GM12873 (cell line): ENCODE data around the gene WNT1.

ENCODE experiments used
- CTCF ChIP-seq: IDR thresholded peaks from 2 replicates; pipeline ENCODE4 v1.5.1; 2012; ENCODE audit warnings: low read depth, mild to moderate bottlenecking, moderate library complexity, low read length, control low read depth; ENCODE audit not compliant: insufficient read depth; ENCODE audit errors: missing control alignments

Gene WNT1

GRCh38 chr12:48999371-49000131 is 21.4 kb downstream of the WNT1 start, which contains the start of gene DDN:
TSS of gene DDN (minus strand) at chr12:48999375. CDS start at chr12:48999287, 88 bp downstream.
- TF ChIP-seq CTCF = peak; percentile 20

DNA sequence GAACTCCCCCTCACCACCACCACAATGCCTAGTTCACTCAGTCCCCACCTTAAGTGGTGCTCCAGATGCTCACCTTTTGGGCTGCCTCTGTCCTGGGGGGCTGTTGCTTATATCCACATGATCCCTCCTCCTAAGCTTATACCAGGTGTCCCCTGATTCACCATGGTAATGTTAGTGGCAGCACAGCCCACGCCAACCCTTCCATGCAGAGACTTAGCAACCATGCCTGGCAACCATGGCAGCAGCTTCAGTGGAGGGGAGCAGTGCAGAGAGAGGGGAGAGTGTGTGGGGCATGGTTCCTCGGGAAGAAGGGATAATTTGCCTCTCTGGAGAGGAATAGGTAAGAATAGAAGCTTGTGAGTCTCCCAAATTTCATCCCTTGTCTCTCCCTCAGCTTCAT is 22.2 kb downstream of the WNT1 start:
- TF ChIP-seq CTCF = no peak

- no peak for TF ChIP-seq CTCF
These were observed 30.8 kb downstream of the WNT1 start for GRCh38 chr12:49008943-49009342.

DNA sequence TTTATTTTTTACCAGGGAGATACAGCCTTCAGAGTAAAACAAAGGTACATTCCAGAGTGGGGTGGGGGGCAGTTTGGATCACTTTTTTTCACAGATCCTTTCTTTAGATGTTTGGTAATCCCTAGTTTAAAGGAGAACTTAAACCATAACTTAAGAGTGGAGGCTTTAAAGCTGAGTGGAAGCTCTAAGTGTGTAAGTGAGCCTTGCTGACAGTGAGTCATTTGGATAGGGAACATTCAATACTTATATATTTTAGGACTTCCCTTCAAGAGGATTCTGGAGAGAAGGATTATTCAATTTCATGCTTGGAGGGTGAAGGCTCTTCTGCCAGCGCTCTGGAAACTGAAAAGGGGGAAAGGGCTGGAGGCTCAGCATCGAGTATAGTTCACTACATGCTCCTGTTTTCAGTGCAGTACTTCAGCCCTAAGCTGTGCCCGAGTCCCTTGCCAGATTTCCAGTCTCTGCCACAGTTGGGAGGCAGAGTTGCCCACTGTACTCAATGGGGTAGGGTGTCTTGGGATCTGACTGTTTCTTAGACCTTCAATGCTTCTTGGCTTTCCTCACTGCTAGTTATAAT is 32.1 kb downstream of the WNT1 start:
- no peak for TF ChIP-seq CTCF

DNA sequence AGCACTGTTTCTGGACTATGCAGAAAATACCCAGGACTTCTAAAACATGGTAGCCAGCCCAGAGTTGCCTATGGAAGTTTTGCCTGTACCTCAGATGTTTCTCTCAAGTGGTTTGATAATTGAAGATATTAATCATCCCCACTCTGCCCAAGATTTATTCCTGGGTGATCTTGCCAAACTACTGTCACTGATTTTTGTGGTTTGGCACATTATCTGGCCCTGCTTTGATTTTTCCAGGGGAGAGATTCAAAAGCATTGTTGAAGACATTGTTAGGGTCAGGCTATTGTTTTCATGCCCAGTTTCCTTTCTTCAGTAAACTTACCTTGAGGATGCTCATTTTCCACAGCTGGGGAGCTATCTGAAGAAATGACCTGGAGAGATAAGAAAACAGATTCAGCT is 34.6 kb downstream of the WNT1 start:
- no peak for TF ChIP-seq CTCF

- TF ChIP-seq CTCF = no peak
These were observed 35.3 kb downstream of the WNT1 start for GRCh38 chr12:49013428-49013827.

DNA sequence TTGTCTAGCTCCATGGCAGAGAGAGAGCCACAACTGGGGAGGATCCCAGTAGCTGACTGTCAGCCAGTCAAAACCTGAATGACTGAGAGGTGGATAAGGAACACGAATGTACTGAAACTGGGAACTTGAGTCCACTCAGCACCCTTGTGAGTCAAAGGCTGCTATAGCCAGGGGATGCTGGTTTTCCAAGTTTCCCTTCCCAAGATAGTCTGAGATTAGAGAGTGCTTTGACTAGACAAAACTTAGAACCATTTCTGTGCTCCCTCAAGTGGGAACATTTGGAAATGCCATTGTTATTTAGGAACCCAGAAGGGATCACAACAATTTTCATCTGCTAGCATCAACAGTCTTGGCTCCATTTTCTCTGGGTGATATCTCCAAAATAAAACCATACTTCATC is 36.4 kb downstream of the WNT1 start:
- peak; percentile 7 for TF ChIP-seq CTCF
